ENCODE data around the gene HNRNPA0.

DNA sequence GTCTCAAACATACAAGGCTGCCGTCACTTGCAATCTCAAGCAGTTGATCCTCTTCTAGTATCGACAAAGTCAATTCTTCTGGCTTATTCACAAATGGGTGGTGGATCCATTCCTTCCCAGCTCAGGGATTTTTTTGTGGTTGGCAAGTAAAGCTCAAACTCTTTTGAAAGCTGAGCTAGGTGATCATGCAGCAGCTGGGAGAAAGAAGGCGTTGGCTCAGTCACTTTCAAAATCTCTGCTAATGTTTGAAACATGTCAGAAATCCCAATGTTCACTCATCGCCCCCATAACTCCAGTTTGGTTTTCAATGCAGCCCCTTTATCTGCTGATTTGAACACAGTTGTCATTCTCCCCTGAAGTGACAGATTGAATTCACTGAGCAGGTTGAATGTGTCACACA is 4.0 kb upstream of the HNRNPA0 start:
- TF ChIP-seq, protein P1, sequence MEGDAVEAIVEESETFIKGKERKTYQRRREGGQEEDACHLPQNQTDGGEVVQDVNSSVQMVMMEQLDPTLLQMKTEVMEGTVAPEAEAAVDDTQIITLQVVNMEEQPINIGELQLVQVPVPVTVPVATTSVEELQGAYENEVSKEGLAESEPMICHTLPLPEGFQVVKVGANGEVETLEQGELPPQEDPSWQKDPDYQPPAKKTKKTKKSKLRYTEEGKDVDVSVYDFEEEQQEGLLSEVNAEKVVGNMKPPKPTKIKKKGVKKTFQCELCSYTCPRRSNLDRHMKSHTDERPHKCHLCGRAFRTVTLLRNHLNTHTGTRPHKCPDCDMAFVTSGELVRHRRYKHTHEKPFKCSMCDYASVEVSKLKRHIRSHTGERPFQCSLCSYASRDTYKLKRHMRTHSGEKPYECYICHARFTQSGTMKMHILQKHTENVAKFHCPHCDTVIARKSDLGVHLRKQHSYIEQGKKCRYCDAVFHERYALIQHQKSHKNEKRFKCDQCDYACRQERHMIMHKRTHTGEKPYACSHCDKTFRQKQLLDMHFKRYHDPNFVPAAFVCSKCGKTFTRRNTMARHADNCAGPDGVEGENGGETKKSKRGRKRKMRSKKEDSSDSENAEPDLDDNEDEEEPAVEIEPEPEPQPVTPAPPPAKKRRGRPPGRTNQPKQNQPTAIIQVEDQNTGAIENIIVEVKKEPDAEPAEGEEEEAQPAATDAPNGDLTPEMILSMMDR (IDR thresholded peaks at IDR 0.05; ENCODE audit: poor library complexity, severe bottlenecking), result no peak
- no peak for TF ChIP-seq POLR2AphosphoS5 (IDR thresholded peaks at IDR 0.05)
- no peak for TF ChIP-seq EZH2 (IDR thresholded peaks at IDR 0.05; ENCODE audit: borderline replicate concordance, insufficient read depth, low read length, poor library complexity, severe bottlenecking)
- TF ChIP-seq TAF1 (IDR thresholded peaks at IDR 0.05; ENCODE audit: low read depth), result no peak
- TF ChIP-seq EP300 (conservative IDR thresholded peaks at IDR 0.05; ENCODE audit: poor library complexity, severe bottlenecking), result no peak
- no peak for TF ChIP-seq RAD21 (conservative IDR thresholded peaks at IDR 0.05)
